Stimulated activated CD4-positive, alpha-beta T cell treated with anti-CD3 and anti-CD28 coated beads, Interleukin-12 subunit alpha, Interleukin-12 subunit beta, amount 100 ng/mL, for 48 hours (primary cell): Measurements from ENCODE around the gene LDLRAD4.

Experiments
- DNase-seq, 3 donors: peaks; one replicate each; pipeline ENCODE4 v3.0.0-alpha.2; 2020; ENCODE audit warnings: low read depth in 2 of 3, low spot score in 1 of 3

Gene LDLRAD4

GRCh38 chr18:13543144-13543543, 324.6 kb downstream of the LDLRAD4 start:
- DNase-seq = no peak

DNA sequence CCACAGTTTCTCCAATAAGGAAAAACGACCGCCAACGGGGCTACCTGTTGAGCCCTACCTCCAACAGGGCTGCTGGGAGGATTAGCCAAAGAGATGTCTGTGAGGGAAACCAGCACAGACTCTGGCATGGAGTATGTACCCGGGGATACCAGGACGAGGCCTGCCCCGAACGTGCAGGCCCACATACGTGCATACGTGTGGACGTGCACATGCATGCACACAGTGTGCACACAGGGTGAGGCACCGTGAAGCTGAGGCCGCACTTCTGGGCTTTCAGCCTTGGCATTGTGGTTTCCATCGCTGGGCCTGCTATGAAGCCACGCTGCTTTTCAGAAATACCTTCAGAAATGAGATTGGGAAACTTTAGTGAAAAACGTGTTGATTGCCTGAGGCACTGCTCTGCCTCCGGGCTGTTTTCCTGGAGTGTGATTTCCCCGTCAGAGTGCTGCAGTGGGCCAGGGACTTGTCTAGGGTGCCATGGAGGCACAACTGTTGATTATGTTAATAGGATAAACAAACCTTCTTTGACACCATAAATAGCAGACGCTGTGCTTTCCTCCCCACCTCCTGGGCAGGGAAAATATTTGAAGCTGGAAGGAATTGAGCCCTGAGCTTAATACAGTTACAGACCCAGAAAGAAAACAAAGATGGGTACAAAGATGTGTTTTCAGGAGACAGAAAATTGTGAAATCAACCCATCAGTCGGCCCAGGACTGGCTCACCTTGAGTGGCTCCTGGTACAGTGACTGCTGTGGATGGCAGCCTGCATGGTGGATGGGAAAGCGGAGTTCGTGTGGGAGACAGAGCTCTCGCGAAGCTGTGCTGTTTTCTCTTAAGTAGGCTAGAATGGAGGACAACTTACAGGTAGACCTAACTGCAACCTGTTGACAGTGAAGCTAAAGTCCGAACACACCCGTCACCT, 325.5 kb downstream of the LDLRAD4 start:
- no peak for DNase-seq

DNA sequence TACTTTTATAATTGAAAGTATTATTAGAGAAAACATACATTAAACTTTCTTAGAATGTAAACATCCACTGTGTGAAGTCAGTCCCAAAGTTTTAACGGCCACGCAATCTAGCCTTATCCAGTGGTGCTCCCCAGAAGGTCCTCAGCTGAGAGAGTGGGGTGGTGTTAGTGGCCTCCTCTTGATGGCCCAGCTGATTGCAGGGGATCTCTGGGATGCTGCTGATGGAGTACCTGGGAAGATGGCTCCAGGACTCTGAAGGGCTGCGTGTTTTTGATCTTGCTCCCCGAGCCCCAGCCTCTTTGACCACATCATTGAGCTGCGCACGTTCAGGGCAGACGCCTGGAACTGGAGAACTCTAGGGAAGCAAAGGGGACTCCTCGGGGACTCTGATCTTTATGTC, 326.4 kb downstream of the LDLRAD4 start:
- no peak for DNase-seq

DNA sequence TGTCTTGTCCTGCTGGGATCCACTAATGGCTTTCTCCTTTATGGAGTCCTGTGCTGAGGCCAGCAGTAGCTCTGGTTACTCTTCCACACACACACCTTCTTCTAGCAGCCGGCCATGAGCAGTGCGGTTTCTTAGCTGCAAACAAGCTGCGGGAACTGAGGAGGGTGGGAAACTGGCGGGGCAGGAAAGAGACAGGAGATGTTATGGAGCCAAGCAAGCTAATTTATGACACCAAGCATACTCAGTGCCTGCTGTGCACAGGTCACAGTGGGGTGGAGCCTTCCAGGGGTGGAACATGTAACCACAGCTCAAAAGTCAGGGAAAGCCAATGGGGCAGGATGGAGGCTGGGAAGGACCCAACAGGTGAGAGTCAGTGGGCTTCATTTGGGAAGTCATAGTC, 327.0 kb downstream of the LDLRAD4 start:
- no peak for DNase-seq

- DNase-seq = no peak
Observed at GRCh38 chr18:13545955-13546354, 327.4 kb downstream of the LDLRAD4 start.

DNA sequence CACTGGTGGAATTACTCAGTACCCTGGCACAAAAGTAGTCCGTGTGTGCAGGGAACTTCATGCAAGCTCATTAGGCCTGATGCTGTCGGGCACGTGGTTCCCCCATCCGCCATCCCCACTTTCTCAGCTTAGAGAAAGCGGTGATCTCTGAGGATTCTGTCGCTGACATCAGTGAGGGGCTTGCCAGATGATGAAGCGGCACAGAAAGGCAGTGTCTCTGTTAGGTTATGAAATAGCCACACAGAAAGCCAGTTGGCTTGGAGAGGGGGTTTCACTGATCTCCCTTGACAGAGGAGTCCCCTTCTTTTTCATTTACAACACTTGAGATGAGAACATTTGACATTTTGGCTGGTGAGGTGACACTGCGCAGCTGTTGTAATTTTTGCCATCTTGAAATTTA, 328.1 kb downstream of the LDLRAD4 start:
- DNase-seq = no peak

- DNase-seq = no peak
Observed at GRCh38 chr18:13547347-13547746, 328.8 kb downstream of the LDLRAD4 start.

GRCh38 chr18:13548106-13548819, 329.7 kb downstream of the LDLRAD4 start:
- DNase-seq = no peak

GRCh38 chr18:13548966-13549879, 330.7 kb downstream of the LDLRAD4 start:
- no peak for DNase-seq

- no peak for DNase-seq
Observed at GRCh38 chr18:13549880-13550232, 331.3 kb downstream of the LDLRAD4 start.

- DNase-seq = no peak
Observed at GRCh38 chr18:13550418-13551304, 332.1 kb downstream of the LDLRAD4 start.

DNA sequence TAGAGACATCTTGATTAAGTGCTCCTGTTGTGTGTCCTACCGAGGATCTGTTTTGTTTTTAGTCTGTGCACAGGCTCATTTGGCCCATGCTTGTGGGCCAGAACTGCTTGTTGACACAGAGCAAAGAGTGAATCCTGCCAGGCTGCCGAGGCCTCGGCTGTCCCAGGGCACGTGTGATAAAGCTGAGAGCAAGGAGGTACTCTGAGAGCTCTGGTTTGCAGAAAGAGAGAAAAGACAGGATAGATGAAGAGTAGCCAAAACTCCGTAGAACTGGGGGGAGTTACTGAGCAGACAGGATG, 332.7 kb downstream of the LDLRAD4 start:
- DNase-seq = no peak

GRCh38 chr18:13551841-13552733, 333.5 kb downstream of the LDLRAD4 start:
- DNase-seq = no peak

DNA sequence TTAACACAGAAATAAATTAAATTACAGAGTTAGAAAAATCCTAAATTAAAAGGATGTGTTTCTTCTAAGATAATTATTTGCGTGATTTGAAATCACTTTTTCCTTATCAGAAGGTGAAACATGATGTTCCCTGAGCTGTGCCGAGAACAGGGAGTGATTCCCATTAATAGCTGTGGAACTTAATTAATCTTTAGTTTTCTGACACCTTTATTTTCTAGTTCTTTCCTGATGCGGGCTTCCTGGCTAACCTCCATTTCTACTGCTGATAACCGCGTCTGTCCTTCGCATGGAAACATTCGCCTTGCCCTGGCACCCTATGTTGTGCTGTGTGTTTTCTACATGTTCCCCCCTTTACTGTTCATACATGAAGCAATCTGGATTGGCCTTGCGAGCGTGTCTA, 334.9 kb downstream of the LDLRAD4 start:
- no peak for DNase-seq

- no peak for DNase-seq
Observed at GRCh38 chr18:13555192-13555591, 336.6 kb downstream of the LDLRAD4 start.

GRCh38 chr18:13555865-13556264, 337.3 kb downstream of the LDLRAD4 start:
- no peak for DNase-seq

- DNase-seq = no peak
Observed at GRCh38 chr18:13556502-13556901, 337.9 kb downstream of the LDLRAD4 start.

- DNase-seq = no peak
Observed at GRCh38 chr18:13558124-13558523, 339.6 kb downstream of the LDLRAD4 start.

GRCh38 chr18:13558790-13559189, 340.2 kb downstream of the LDLRAD4 start:
- DNase-seq = no peak

DNA sequence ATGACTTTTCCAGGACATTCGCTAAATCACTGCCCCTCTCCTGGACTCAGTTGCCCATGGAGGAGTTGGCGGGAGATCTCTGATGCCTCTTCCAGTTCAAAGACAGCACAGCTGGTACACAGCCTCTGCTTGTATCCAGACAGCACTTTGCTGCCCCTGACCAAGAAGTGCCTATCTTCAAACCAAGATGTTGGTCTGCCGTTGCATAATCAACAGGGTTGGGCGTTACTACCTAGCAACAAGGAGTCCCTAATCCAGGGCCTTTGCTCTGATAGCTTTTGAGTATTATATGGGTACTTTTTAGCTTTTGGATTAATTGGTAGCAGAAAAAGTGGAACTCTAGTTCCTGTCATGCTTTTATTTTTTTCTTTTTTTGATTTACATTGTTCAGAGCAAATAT, 341.2 kb downstream of the LDLRAD4 start:
- DNase-seq = no peak
